NCI-H2196 treated with DMSO at 0.1 percent for 48 hours (cell line): ENCODE data around the gene SPATS2L.

Experiments
- DNase-seq: peaks from one replicate; lab custom pipeline; 2025; ENCODE audit not compliant: unreplicated experiment; lab: John Stamatoyannopoulos, UW

The SPATS2L gene

DNA sequence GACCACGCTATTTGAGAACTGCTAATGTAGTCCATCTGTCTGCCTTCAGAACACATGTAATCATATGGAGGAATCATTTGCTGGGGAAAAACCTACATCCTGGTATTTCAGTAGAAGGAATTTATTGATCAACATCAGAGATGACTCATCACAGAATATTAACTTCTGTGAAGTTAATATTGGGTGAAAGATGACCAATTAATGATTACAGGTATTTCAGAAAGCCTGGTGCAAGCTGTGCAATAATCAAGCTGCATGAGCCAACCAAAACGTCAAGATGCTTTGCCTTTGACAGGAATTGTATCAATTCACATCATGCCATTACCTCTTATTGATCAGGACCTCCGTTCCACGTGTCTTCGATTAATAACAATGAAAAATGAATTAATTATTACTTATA is 9.4 kb upstream of the SPATS2L start:
- no peak for DNase-seq

- no peak for DNase-seq
Observed at GRCh38 chr2:200297989-200298388, 8.5 kb upstream of the SPATS2L start.

DNA sequence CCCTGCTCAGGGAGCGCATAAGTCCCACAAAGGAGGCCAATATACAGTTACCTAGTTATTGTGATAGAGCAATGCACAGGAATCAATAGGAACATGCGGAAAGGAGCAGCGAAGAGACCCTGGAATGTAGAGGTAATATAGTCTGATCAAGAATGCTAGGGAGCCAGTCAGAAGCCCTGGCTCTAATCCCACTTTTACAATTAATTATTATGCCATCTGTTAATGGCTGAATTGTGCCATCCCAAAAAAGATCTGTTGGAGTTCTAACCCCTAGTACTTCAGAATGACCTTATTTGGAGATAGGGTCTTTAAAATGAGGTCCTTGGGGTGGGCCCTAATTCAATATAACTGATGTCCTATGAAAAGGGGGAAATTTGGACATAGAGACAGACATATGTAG is 7.7 kb upstream of the SPATS2L start:
- DNase-seq = no peak

DNA sequence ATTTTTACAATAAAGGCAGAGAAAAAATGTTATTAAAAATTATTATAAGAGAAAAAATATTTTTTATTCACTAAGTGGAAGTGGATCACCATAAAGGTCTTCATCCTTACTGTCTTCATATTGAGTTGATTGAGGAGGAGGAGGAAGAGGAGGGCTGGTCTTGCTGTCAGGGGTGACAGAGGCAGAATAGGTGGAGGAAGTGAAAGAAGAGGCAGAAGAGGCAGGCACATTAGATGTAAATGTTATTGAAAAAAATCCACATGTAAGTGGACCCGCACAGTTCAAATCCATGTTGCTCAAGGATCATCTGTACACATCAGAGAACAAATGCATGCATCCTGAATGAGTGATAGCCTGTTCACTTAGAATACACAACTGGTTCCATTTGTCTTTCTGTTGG is 6.4 kb upstream of the SPATS2L start:
- DNase-seq = no peak

- peak; percentile 2 for DNase-seq
Observed at GRCh38 chr2:200300638-200301314, 5.7 kb upstream of the SPATS2L start.

DNA sequence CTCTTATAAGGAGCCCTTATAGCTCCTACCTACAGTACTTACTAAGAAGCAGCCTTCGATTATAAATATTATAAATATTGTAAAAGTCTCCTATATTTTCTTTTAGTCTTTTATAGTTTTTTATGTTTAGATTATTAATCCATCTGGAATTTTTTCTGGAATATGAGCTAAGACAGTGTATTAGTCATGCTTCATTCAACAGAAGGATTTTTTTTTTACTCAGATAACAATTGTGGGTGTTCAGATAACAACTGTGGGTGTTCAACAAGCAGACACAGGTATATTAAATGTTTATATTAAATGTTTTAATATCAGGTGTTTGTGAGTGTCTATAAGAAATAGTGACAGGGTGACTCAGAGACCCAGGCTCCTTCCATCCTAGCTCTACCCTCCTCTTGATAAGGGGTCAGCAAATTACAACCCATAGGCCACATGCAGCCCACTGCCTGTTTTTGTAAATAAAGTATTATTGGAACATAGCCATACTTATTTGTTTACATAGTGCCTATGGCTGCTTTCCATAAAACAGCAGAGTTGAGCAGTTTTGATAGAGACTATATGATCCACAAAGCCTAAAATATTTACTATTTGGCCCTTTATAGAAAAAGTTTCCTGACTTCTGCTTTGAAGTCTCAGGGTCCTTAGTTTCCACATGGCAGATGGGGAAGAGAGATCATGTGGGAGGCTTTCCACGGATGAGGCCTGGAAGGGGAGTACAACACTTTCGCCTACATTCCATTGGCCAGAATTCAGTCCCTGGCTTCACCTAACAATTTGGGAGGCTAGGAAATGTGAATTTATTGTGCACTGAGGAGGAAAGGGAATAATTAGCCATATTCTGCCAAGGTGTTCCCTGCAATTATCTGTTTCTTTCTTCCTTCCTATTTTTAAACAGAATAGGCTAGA is 4.3 kb upstream of the SPATS2L start:
- DNase-seq = no peak

DNA sequence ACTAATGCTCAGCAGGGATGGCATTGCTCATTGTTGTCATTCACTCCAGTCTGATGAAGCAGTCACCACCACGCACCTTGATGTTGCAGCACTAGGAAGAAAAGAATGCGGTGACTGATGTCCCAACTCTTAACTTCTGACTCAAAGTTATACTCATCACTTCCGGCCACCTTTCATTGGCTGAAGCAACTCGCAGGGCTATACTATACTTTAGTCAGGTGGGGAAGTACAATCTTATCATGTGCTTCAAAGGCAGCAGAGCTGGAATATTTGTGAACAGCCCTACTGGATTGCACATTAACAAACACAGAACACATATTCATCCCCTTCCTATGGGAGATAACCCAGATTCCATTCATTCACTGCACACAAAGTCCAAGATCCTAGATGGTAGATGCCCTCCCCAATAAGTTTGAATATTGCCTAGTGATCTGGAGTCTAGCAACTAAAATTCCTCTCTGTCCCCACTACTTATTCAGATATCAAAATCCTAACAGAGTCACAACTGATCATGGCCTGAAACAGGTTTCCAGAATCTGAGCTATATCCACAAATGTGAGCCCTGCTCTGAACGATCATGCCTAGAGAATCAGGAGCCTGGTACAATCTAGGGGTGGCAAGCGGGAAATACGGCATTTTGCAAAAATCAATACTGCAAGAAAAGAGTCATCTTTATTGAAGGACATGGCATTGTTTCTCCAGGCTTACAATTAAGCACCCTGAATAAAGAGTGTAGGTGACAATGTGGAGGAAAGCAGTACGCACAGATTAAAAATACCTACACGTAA is 3.4 kb upstream of the SPATS2L start:
- DNase-seq = no peak

DNA sequence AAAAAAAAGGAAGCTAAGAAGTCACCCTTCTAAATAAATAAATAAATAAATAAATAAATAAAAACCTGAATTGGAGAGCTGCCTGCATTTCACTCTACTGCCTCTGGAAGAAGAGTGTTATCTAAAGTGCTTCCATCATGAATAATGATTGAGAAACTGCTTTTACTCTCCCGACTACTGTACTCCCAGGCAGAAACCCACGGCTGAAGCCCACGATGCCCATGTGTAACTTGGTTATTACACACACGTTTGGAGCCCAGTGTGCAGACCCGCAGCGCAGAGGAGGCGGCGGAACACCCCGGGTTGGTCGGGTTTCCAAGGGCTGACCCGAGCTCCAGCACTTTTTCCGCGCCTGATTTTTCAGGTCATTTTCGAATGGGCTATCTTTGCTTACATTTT is 697 bp upstream of the SPATS2L start:
- DNase-seq = no peak

- no peak for DNase-seq
Observed at GRCh38 chr2:200306931-200307723, 634 bp downstream of the SPATS2L start.

GRCh38 chr2:200307724-200308545 is 1.4 kb downstream of the SPATS2L start:
- no peak for DNase-seq

- no peak for DNase-seq
Observed at GRCh38 chr2:200308546-200309295, 2.2 kb downstream of the SPATS2L start.

GRCh38 chr2:200309296-200310049 is 3.0 kb downstream of the SPATS2L start:
- DNase-seq = no peak

GRCh38 chr2:200310545-200310971 is 4.1 kb downstream of the SPATS2L start:
- DNase-seq = no peak

GRCh38 chr2:200311139-200311538 is 4.6 kb downstream of the SPATS2L start:
- no peak for DNase-seq

- no peak for DNase-seq
Observed at GRCh38 chr2:200314976-200315567, 8.6 kb downstream of the SPATS2L start.

DNA sequence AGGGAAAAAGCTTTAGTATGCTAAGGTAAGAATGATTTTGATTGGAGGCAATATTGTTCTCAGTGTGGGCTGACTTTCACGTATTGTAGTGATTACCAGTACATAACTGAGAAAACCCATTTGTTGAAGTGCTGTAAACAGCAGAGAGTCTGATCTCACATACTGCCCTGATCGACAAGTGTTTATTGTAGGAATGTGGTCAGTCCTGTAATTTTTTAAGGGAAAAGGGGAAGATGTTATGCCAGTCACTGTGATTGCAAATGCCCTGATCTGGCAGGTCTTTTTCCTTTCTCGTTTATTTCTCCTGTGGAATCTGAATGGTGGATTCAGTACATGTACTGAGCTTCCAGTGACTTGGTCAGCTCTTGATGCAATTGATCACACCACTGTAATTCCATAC is 11.5 kb downstream of the SPATS2L start:
- DNase-seq = no peak

DNA sequence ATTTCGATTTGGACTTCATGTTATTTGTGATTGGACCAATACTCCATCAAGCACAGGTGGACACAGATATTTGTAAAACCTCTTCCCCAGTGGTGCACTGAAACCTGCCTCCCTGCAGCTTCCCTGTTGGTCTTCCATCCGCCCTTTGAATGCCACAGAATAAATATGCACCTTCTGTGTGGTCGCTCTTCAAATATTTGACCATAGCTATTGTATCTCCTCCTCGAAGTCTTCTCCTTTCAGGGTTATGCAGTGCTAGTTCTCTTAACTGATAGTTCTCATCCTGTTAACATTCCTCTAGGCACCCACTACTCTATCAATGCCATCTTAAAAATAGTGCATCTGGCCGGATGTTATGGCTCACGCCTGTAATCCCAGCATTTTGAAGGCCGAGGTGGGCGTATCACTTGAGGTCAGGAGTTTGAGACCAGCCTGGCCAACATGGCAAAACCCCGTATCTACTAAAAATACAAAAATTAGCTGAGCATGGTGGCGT is 12.5 kb downstream of the SPATS2L start:
- DNase-seq = no peak
